ENCODE data around the gene RSF1.

The RSF1 gene

GRCh38 chr11:77806993-77807392 is 13.5 kb downstream of the RSF1 start:
- DNase-seq: no peak

- no peak for DNase-seq
These were observed 14.1 kb downstream of the RSF1 start for GRCh38 chr11:77806415-77806814.

- DNase-seq: no peak
These were observed 19.0 kb downstream of the RSF1 start for GRCh38 chr11:77801477-77801876.

GRCh38 chr11:77800449-77800848 is 20.1 kb downstream of the RSF1 start:
- DNase-seq: no peak

DNA sequence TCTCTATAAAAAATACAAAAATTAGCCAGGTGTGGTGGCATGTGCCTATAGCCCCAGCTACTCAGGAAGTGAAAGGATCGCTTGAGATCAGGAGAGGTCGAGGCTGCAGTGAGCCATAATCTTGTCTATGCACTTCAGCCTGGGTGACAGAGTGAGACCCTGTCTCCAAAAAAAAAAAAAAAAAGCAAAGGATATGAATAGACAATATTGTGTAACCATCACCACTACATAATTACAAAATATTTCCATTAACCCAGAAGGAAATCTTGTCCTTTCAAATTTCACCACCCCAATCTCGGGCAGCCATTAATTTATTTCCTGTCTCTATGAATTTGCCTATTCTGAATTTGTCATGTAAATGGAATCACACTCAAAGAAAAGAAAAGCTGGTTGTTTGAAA is 21.2 kb downstream of the RSF1 start:
- DNase-seq: no peak

- no peak for DNase-seq
These were observed 26.6 kb downstream of the RSF1 start for GRCh38 chr11:77793972-77794371.

DNA sequence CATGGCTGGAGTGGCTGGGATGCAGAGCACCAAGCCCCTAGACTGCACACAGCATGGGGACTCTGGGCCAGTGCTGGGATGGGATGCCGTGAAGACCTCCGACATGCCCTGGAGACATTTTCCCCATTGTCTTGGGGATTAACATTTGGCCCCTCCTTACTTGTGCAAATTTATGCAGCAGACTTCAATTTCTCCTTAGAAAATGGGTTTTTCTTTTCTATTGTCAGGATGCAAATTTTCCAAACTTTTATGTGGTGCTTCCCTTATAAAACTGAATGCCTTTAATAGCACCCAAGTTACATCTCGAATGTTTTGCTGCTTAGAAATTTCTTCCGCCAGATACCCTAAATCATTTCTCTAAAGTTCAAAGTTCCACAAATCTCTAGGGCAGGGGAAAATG is 29.2 kb downstream of the RSF1 start:
- DNase-seq: no peak

DNA sequence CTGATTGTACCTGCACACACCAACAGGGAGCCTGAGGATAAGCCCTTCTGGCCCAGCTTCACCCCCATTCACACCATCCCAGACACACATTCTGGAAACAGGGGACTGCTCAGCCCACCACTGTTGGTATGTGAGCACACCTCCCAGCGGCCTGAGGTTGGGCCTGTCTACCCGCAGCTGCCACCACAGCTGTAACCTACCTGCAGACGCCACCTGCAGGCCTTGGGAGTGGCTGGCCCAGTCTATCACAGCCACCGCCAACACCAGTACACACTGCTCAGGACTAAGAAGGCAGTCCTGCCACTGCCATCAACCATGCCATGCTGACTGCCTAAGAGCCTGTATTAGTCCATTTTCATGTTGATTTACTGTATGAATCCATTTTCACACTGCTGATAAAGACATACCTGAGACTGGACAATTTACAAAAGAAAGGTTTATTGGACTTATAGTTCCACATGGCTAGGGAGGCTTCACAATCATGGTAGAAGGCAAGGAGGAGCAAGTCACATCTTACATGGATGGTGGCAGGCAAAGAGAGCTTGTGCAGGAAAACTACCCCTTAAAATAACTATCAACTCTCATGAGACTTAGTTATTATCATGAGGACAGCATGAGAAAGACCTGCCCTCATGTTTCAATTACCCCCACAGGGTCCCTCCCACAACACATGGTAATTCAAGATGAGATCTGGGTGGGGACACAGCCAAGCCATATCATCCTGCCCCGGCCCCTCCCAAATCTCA is 30.6 kb downstream of the RSF1 start:
- DNase-seq: no peak

DNA sequence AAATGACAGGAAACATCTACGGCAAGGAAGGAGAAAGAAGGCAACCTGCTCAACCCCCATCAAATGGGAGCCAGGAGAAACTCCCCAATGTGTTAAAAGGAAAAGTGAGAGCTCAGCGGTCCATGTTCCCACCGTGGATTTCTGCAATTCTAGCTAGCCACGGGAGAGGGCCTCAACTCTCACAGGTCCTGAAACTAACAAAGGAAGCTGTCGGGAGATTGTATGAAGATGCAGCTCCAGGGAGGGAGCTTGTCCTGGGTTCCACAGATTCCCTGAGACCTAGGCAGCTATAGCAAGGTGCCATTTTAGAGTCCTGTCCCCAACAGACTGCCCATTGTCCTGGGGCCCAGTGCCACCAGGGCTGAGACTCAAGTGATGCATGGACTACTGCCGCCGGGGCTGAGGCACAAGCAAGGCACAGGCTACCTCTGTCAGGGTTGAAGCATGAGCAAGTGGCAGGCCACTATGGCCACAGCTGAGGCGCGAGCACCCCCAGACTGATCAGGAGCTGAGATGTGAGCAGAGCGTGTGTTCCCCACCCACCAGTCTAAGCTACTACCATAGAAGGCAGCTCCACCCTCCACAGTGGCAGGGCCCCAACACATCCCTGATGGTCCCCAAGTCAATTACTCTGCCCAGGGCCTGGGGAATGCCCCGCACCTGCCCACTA is 31.3 kb downstream of the RSF1 start:
- DNase-seq: no peak

DNA sequence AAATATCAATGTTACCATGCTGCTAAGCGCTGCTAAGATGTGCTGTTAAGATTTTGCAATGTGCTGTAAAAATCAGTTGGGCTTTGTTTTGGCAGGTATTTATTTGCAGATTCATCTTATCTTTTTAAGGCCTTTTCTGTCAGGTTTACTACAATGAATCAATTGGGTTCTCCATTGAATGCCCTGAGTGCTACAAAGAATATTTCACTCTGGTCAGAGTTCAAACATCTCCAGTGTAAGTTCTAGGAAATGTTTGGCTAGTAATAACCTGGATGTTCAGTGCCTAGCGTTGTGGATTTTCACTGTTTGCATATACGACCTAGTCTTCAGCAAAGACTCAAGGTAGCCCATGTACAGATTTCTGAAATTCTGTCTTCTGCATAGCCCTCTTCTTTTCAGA is 36.0 kb downstream of the RSF1 start:
- no peak for DNase-seq

DNA sequence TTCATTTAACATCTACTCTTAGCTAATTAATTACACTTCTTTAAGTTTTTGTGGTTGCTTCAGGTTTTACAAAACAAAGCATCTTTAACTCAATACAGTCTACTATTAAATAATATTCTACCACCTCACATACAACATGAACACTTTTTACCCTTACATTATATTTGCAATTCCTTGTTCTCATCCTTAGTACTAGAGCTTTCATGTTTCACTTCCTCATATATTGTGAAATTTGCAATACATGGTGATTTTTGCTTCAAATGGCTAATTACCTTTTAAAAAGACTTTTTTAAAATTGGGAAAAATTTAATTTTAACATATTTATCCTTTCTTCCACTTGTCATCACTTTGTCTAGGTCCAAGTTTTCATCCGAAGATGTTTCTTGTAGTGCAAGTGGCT is 37.5 kb downstream of the RSF1 start:
- DNase-seq: no peak

DNA sequence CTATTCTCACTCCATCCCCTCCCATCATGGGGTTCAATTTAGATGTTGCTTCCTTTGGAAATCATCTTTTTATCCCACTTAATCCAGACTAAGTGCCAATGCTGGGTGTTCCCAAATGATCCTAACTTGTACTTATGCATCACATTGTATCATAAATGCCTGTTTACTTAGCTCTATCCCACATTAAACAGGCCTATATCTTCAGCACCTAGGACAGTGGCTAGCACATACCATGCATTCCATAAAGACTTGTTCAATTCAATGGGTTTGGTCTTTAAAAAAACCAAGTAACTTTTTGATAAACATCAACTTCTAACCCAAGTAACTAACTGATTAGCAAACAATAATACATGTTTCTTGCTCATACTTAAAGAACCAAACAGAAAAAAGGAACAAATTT is 40.6 kb downstream of the RSF1 start:
- no peak for DNase-seq

DNA sequence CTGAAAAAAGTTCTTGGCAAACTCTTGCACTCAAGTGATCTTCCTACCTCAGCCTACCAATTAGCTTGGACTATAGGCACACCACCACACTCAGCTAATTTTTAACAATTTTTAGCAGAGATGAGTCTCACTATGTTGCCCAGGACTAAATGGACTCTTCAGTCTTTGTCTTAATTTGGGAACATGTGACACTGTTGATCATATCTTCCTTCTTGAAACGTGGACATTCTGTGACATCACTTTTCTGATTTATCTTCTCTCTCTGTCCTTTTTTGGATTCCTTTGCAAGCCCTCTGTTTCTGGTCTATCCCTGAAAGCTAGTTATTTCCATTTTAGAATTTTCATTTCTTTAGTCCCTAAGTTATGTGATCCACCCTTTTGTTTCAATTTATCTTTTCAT is 42.0 kb downstream of the RSF1 start:
- DNase-seq: no peak

- DNase-seq: no peak
These were observed 42.4 kb downstream of the RSF1 start for GRCh38 chr11:77778118-77778517.

GRCh38 chr11:77776455-77776854 is 44.1 kb downstream of the RSF1 start:
- DNase-seq: no peak

DNA sequence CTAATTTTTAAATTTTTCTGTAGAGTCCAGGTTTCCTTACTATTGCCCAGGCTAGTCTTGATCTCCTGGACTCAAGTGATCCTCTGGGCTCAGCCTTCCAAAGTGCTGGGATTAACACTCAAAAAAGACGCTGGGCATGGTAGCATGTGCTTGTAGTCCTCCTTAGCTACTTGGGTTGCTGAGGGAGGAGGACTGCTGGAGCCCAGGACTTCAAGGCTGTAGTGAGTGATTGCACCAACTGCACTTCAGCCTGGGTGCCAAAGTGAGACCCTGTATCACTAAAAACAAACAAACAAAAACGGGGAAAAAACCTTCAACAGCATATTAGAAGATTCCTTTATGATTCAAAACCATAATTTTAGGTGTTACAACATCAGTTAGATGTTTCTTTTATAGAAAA is 44.6 kb downstream of the RSF1 start:
- no peak for DNase-seq

DNA sequence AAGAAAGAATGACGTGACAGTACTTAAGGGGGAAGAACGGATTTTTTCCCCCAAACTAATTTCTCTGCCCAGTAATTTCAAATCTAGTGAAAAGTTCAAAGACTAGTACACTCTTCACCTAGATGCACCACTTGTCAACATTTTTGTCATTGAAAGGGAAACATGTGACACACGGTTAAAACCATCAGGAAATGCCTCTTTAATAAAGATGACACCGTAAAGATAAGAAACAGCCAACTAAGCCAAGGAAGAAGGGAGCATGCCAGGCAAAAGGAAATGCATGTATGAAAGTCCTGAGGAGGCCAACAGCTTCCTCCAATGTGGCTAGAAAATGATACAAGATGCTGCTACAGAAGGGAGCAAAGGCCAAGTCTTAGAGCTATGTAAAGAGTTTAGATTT is 49.4 kb downstream of the RSF1 start:
- DNase-seq: no peak

DNA sequence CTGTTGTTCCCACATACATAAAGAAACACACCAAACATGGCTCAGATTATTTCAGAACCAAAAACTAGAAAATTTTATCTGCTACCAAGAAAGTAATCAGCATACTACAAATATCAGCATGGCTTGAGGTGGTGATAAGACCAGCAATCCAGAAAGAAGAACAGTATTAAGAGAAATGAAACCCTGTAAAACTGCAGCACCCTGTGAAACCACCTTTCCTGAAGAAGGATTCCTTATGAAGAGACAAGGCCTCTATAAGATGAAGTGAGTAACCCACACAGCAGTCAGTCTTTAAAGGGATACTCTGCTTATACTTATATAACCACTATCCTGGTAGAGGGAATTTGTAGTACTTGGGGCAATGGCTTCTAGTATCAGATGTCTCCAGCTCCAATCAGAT is 49.9 kb downstream of the RSF1 start:
- DNase-seq: no peak

- no peak for DNase-seq
These were observed 58.1 kb downstream of the RSF1 start for GRCh38 chr11:77762426-77762825.

DNA sequence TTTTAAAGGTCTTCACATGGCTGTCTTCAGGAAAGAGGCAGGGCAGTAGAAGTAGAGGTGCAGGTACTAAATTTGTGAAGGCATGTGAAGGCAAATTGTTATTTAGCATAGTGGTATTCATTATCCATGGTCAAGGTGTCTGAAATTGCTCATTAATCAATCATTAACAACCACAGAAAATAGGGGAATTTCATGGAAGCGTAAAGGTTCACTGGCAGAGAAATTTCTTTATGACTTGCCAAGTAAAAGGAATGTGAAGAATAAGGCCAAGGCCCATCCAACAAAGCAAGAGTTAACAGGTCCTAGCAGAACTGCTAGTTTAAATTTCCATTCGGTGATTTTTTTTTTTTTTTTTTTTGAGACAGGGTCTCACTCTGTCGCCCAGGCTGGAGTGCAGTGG is 59.0 kb downstream of the RSF1 start:
- no peak for DNase-seq

- DNase-seq: no peak
These were observed 62.2 kb downstream of the RSF1 start for GRCh38 chr11:77758331-77758730.

DNA sequence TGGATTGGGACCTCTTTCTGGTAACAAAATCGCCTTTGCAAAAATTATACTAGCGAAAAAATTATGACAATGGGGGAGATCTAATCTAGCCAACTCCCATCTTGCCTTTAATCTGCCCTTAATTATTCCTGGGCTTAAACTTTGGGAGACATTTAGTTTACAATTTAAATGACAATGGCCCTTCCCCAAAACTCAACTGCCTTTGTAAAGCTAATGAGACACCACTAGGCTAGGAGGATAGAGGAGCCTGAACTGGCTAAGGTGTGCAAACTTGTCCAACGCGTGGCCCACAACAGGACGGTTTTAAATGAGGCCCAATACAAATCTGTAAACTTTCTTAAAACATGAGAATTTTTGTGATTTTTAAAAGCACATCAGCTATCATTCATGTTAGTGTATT is 67.3 kb downstream of the RSF1 start:
- no peak for DNase-seq

- no peak for DNase-seq
These were observed 68.0 kb downstream of the RSF1 start for GRCh38 chr11:77752516-77752915.

- no peak for DNase-seq
These were observed 69.9 kb downstream of the RSF1 start for GRCh38 chr11:77750394-77751156.

Data from NCI-H1436 treated with DMSO at 0.1 percent for 48 hours (cell line).